Brain pericyte (primary cell): Measurements from ENCODE around the gene TRPV3.
"Not testable (repeated sequence)": the region's sequence is repeated elsewhere in the genome, so short reads cannot be mapped to it uniquely, and the experiment has no call there.

Source experiments
- DNase-seq: peaks from one replicate; pipeline ENCODE4 v3.0.0-alpha.2; 2012; ENCODE audit warnings: low read depth, low spot score

The TRPV3 gene

DNA sequence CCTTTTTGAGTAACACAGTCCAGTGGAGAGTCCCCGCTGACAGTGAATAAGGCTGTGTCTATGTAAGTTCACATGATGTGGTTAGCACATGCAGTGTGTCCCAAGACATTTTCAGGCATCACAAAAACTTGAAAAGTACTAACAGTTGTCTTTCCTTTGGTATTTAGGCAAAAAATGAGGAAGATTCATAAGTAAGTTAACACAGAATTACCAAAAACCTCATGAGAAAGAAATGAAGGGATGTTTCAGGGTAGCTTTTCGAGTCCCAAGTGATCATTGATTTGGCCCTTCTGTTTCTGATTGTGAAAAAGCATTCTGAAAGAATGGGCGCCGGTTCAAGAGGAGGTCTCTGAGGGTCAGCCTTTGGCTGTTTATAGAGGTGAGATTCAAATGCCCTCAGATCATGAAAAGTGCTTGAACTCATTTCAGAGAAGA is 82.3 kb downstream of the TRPV3 start:
- DNase-seq, result no peak

DNA sequence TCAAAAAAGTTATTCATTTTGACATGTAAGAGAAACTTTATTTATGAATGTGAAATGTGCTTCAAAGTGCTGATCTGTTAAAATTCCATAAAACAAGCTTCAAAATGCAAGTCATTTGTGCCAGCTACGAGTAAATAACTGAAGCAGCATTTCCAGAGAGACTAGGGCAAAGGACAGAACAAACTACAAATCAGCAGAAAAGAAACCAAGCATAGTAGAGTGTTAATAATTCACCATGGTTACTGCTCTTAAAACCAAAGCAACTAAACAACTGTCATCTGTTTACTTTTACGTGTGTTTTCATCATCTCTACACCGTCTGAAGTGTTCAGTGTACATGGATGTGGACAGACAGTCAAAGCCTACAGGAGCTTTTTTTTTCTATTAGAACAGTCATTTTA is 83.4 kb downstream of the TRPV3 start:
- DNase-seq, result no peak

DNA sequence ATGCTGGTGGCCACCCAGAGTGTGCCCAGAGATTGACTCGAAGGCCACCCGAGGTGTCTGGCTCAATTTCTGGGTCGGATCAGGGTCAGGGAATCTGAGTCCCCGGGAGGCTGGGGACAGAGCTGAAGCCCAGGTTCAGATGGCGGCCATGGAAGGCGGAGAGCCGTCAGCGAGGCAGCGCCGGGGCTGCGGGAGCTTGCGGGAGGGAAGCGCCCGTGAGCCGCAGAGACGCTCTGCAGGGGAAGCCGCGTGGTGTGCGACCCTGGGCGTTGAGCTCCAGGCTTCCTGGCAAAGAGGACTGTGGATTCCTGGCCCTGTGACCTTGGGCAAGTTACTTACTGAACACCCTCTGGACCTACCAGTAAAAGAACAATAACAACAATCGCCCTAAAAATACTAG is 85.5 kb downstream of the TRPV3 start:
- no peak for DNase-seq

DNA sequence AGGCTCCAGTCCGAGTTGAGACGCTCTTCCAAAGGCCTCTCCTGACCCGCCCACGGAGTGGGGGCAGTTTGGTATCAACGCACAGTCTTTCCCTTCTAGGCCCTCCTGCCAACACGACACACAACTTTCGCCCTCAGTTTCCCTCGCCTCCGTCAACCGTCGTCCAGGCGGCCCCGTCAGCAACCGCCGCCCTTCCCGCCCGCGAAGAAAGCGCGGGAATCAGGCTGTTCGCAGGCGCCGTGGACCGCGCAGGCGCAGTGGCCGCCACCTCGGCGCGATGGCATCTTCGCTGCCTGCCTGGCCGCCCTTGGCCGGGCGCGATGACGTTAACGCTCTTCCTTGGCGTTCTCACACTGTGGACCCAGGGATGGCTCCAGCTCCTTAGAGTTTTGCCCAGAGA is 86.0 kb downstream of the TRPV3 start, which contains the start of gene SPATA22:
Gene SPATA22 (minus strand): TSS at position 221 of the 400 bp plus-strand sequence. CDS start 2,494 bp downstream, outside the sequence.
- no peak for DNase-seq

DNA sequence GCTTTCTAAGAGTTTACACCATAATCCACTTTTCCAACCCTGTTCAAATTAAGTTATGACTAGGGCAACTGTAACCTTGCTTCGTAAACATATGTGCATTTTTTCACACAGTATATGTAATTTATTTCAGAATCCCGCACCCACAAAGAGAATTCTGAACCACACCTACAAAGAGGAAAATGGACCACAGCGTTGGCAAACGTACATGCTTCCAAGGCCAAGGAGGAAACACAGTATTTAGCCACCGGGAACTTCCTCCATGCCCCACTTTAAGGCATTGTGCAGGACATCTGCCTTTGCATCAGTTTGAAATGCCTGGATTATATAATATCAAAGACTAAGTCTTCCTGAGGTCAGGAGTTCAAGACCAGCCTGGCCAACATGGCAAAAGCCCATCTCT is 88.1 kb downstream of the TRPV3 start:
- no peak for DNase-seq

DNA sequence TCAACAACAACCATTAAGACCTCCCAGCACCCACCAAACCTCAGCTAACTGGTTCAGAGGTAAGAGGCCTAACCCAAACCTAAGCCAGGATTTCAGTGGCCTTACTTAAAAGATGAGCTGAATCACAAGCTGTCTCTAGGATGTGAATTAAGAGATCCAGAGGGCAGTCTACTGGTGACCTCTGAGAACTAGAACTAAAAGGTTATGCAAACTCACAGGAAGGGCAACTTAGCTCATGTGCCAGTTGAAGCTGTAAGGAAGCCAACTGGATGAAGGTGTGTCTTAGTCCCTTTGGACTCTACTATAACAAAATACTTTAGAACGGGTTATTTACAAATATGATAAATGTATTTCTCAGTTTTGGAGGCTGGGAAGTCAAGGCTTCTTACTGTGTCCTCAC is 91.3 kb downstream of the TRPV3 start:
- not testable (repeated sequence) for DNase-seq
